Occipital lobe (tissue), 2 donors: ENCODE measurements around the gene PAX3. TPM values are rescaled to one million over a fixed set of nuclear protein-coding genes. Genes with fewer than 3 reads are reported as not detected.

ENCODE experiments used
- DNase-seq: peaks from one replicate; lab custom pipeline; 2025; lab: John Stamatoyannopoulos, UW
- total RNA-seq: library from RNA; depleted of rRNA; stranded (reverse); fragments of >200 nt; gene quantifications from one replicate; pipeline ENCODE4 v1.2.3, GENCODE V29; 2014

Gene PAX3
- 0.31 TPM for total RNA-seq

DNA sequence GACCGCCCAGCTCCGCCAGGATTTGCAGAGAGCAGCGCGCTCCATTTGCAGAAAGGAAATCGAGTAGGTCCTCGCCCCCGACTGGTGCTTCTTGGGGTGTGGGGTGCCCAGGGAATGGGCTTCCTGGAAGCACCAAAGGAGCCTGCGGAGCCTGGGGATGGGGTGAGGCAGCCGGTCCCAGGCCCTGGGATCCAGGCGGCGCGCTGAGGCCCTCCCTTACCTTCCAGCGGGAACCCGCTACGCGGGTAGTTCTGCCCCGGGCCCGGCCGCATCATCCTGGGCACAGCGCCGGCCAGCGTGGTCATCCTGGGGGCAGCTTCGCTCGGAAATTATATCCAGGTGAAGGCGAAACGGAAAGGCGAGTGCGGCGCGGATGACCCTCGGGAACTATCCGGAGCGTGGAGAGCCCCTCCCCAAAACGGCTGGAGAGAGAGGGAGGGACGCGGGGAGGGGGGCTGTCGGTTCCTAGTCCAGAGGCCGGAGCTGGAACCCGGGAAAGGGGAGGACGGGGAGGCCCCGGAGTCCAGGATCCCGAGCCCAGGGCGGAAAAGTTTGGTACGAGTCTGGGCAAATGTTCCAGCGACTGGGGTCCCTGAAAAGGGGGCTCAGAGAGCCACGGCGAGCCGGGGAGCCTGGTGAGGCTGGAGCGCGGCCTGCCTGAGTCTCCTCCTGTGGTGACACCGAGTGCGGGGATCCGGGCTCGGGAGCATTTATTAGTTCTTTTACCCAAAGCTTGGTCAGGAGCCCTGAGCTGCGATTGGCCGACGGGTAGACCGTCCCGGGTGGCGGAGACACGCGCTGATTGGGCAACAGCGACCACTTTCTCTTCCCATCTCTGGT is at the start of gene PAX3:
TSS of gene PAX3 (minus strand) at position 688 of the 840 bp plus-strand sequence. CDS start at position 305, 383 bp downstream.
- DNase-seq = no peak

DNA sequence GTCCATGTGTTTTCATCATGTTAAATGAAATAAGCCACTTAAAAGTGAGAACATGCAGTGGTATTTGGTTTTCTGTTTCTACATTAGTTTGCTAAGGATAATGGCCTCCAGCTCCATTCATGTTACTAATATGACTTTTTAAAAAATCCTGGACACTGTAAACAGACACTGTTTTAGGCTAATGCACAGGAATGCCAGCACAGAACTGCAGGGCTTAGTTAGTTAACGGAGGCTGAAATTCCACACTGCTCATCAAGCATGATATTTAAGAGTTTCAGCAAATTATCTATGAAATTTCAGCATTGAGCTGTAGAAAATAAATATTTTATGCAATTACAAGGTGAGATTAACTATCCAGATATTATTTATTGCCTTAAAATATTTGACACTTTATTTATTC is 42.5 kb upstream of the PAX3 start:
- DNase-seq = no peak

DNA sequence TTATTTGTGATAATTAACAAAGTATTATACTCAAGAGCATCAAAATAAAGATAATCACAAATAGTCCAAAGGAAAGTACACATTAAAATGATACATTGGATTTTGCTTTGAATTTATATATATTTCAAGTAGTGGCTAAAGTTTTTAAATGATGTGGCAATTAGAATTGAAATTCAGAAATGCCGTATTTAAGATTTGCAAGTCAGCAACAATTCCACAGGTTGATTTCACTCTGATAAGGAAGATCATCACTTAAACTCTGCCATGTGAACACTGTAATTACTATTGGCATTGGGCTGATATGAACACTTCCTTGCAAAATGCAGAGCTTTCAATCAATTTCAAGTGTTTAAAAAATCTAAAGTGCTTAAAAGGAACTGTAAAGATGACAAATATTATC is 39.6 kb upstream of the PAX3 start:
- no peak for DNase-seq

DNA sequence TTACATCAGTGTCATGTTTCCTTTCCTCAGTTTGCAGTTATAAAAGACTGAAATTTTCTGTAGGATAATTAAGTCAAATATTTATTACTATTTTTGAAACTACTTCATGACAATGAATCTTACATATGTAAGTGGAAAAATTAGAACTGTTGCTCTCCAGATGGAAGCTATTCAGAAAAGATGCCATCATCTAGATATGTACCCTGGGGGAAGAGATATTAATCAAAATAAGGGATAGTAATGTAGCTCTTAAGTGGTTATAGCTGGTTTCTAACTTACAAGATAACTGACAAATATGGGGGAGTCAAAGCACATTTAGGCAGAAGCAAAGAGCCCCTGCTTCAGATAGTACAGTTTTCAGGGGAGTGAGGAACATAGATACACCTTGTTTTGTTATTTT is 38.1 kb upstream of the PAX3 start:
- DNase-seq = no peak

DNA sequence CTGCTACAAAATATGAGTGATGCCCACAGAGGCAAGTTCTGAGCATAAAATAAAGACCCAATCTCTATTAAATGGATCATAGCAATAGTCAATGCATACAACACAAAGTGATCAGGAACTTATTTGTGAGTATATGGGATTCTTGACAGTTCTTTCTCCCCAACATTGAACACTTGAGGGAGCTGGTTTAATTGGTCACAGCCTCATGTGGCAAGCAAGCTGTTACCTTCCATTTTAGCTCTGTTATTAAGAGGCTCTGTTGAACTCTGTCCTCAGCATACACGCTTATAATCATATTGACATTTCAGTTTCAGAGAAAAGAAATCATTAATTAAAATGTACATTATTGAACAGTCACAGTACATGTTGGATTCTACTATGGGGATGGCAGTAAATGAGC is 37.6 kb upstream of the PAX3 start:
- no peak for DNase-seq

DNA sequence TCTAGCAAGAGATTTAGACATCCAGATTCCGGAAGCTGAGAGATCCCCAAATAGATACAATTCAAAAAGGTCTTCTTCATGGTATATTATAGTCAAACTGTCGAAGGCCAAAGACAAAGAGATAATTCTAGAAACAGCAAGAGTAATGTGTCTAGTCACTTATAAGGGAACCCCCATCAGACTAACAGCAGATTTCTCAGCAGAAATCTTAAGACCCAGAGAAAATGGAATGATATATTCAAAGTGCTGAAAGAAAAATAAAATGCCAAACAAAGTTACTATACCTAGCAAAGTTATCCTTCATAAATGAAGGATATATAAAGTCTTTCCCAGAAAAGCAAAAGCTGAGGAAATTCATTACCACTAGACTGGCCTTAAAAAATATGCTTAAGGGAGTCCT is 36.1 kb upstream of the PAX3 start:
- DNase-seq = no peak

DNA sequence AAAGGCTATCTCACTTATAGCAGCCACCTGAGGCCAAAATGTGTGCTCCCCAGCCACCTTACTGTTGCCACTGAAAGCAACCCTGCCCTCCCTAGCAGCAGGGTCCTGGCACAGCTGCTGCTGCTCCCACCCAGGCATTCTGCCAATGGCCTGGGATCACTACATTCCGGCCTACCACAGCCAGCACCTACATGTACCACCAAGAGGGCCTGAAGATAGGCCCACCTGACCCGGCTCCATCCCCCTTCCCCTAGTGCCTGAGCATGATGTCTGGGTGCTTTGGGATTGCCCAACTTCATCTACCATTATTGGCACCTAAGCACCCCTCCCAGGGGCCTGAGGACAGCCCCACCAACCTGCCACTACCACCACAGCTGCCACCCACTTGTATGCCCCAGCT is 34.6 kb upstream of the PAX3 start:
- no peak for DNase-seq

DNA sequence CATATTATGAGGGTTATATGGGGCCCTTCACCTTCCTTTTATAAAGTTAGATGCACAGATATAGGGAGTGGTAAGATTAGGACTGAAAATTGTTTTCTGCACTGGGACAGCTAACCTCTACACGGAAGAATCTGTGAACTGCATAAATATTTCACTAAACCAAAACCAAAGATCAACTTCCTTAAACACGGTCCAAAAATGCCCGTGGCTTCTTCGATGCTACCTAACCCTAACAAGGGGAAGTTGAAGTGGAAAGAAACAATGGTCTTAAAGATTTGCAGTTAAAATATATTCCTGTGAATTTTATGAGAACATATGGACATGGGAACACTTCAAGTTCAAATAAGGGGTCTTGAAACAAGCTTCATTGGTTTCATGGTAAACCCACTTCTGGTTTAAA is 33.3 kb upstream of the PAX3 start:
- no peak for DNase-seq

DNA sequence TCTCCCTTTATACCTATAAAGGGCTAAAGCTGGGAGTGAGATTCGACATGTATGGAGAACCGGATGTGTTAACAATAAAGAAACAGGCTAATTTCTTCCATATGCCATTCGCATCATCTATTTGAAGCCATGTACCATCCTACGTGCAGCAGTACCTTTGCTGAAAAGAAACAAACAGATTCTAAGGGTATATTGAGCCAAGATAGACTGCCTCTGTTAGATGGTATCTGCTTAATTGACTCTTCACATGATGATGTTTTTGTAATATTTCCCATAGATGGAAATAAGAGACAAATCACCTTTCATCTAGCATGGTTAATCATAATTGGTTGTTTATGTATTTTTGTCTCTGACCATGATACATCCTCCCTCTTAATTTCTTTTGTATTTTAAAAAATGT is 32.1 kb upstream of the PAX3 start:
- DNase-seq = no peak

DNA sequence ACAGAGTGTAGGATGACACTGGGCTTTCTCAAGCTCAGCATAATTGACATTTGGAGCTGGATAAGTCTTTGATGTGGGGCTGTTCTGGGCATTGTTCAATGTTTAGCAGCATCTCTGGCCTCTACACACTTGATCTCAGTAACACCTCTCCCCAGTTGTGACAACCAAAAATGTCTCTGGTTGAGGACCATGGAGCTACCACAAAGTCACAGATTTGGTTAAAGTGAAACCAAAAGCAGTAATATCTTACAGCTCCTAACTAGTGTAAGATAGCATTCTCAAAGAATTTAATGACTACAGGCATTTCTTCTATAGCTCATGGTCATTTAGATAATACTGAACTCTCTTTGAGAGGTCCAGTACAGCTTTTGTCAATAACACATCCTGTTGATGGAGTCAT is 23.4 kb upstream of the PAX3 start:
- DNase-seq = no peak

DNA sequence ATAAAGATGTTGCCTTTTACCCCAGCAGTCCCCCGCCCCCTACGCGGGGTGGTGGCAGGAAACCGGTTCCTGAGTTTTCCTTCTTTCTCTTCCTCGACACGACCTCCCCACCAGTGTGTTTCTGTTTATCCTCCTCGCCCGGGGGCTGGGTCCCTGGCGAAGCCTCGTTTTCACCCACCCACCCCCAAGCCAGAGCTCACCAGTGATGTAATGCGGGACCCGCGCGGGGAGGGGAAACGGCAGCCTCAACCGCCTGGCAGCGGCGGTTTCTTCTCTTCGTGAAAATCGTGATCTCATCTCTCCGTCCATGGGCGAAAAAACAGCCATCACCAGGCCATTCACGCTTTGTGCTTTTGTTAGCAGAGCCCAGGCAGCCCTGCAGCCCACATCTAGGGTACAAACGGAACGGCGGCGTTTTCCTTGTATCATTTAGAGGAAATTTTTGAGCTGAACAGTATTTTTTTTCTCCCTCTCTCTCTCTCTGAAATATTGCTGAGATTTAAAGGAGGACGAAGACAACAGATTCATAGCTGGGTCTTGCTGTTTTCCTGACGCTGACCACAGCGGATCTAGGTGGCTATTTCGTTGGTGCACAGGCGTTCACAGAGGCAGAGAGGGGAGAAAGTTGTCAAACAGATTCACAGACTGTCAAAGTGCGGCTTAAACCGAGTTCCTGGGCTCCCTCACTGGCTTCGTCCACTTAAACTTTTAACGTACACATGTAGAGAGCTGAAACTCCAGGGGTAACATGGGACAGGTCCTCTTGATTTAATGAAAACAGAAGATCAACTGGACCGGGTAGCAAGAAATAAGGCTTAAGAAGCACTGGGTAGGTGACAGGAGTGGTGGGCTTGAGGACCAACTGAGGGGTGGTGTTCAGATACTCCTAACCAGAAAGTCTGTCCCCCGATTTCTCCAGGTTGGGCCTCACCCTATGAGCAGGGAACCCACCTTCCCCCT is 21.9 kb upstream of the PAX3 start:
- DNase-seq = no peak

DNA sequence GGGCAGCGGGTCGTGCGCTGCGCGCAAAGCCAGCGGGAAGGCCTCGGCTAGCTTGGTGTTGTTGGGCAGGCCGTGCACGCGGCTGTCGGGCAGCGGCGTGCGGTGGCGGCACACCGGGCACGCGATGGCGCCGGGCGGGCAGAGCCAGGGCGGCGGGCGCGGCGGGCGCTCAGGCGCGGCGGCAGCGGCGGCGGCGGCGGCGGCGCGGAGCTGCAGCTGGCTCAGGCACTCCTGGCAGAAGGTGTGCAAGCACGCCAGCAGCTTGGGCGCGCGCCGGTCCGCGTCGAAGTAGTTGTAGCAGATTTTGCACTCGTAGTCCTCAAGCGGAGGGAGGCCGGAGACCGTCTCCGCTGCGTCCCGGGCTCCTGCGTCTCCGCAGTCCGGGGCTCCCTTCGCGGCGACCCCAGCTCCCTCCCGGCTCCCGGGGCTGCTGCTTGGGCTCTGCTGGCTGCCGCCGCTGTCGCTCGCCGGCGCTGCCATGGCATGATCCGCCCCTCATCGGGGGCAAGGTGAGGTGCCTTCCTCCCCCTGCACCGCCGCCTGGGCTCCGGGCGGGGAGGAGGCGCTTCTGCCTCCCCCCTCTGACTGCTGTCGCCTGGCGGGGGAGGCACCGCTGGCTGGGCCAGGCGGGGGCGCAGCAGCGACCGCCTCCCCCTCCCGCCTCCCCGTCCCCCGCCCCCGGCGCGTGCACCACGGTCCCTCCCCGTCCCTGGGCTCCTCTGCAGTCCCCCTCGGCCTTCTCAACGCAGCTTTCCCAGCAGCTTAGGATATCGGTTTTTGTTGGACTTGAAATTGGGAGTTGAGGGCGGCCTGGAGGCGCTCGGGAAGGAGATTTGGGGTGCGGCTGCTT is 21.0 kb upstream of the PAX3 start:
- DNase-seq = no peak

DNA sequence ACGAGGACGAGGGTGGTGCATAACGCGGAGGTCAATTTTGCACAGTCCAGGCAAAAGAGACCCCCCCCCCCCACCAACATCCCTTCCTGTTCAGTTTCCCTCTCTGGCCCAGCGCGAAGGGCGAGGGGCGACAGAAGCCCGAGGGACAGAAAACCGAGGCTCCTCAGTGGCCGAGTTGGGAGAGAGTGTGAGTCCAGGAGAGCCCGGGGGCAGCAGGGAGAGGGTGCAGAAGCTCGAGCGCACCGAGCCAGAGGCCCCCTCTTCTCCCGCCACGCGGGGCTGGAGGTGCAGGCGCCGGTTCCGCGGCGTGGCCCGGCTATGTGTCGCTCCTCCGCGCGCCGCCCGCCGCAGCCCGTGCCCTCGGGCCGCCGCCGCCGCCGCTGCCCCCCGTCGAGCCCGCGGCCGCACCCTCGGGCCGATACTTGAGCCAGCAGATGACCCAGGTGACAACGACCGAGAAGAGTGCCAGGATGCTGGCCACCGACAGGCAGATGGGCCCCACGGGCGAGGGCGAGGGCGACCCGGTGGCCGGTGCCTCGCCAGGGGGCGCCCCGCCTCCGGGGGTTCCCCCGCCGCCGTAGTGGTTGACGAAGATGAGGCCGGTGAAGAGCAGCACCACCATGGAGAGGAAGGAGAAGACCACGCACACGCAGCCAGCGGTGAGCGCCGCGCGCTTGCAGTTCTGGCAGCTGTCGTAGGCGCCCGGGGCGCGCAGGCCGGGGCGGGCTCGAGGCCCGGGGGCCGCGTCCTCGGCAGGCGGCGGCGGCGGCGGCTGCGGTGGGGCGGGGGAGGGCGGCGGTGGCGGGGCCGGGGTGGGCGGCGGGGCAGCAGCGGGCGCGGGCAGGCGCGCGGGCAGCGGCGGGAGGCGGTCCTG is 20.2 kb upstream of the PAX3 start:
- DNase-seq = no peak

DNA sequence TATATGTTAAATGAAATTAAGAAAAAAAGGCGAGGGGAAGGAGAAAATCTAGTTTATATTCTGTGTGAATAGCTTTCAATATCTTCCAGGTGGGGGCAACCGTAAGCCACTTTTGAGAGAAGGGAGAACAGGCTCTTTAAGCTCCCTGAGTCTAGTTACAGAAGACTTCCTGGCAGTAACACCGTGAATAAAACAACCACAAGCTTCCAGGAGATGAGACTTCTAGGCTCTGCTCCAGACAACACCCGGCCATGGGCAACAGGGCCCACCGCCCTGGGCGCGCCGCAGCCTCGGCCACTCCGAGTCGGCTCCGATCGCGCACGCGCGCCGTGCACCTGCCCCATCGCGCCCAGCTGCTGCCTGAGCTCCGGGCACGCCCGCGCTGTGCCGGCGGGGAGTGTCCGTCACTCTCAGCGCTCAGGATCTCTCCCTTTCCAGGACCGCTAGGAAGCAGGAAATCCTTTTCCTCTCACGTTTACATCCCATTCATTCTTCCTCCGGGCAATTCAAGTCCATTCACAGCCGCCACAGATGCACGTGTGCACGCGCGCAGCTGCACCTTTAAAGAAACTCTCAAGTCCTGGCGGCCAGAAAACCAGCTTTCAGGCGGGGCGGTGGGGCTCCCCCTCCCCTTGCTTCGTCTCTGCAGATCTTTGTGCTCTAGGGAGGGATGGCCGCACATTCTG is 19.4 kb upstream of the PAX3 start:
- DNase-seq = peak; percentile 34

DNA sequence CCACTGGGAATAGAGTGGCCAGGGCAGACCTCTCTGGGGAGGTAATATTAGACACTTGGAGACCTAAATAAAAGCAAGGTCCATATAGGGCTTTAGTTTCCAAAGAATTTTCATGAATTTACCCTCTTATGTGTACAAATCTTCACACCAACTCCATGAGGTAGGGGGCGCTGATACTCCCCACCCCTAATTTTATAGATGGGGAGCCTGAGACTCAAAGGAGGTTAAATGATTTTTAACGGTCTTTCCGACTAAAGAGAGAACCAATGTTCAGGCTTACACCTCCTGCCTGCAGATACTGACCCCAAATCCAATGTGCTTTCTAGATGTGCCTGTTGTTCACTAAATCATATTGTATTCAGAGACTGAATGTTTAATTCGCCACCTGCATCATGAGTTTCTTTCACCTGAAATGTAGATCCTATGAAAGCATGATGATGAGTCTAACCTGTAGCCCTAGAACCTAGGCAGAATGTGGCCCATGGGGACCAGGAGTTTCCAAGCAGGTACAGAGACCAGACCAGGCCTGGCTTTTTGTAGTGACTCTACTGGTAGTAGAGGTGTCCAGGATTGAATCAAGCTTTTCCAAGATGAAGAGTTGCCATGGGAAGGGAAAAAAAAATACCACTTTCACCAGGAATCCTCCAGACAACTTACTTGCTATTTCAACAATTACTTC is 16.8 kb upstream of the PAX3 start:
- DNase-seq = no peak

DNA sequence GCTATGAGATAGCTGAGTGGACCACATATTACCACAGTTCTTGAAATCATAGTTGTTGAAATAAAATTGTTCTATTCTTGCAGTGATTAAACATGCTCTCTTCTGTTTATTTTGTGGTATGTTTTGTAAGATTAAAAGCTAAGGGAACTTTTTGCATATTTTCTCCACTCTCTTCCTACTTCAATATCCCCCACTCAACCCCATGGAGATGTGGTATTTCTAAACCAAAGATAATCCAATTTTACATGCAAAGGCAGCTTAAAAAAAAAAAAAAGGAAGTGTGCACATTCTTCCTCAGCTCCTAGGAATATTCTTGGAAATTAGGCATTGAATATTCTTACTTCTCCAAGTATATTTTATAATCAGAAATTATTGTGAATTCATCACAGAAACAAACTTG is 15.0 kb upstream of the PAX3 start:
- DNase-seq = no peak

DNA sequence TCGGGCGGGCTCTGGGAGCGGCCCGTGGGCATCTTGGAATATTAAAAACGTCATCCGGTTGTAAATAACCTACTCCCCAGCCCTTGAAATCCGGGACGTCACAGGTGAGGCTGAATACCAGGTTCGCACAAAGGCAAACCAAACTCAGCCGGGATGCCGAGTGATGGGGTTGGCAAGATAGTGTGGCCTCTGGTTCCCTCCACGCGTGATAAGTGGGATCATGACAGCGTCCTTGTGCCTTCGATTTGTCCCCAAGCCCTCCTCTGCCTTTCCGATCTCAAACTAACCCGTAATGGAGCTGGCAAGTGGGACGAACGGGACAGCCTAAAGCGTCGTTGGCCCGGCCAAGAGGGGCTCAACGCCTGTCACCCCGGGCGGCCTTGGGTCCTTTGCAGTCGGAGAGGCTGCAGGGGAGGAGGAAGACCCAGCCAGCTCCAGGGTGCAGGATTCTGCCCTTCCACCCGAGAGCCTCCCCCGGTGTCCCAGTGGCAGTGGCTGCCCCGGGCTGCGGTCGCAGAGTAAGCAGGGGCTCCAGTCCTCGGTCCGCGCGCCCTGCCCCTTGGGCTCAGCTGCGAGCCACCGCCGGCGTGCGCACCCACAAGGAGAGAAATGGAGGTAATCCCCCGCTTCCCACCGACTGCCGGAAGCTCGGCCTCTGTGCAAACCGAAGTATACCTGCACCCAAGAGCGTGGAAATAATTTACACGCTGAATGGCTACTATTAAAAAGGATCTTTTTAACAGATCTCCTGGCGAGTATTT is 13.4 kb upstream of the PAX3 start:
- DNase-seq = no peak

DNA sequence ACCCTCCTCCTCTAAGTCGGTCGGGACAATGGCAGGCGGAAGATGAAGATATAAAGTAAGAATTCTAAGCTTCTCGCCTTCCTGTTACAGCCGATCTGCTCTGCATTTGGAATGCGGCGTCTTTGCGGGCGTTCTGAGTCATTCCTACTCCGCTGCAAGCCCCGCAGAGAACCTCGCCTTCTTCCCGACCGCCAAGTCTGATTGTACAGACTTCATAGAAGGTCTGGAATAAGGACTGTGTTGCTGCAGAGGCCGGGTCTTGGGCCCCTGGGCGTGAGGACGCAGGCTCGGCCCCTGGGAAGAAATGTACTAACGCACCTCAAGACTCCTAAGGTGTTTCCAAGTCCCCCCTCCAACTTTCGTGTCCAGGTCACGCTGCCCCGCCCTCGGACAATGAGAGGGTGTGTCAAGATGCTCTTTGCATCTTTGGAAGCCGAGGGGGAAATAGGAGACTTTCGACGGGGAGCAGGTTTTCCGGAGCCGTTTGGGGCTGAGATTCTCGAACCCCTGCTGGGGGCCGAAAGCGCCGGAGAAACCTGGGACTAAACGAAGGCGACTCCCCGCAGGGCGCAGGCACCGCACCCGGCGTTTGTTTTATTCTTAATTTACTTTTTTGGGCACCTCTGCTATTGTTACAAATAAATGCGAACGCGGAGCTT is 12.7 kb upstream of the PAX3 start:
- DNase-seq = no peak
